ENCODE measurements around the gene EXOSC10. TPM values are rescaled to one million over a fixed set of nuclear protein-coding genes. Genes with fewer than 3 reads are reported as not detected.

The EXOSC10 gene
- total RNA-seq: 36.1 and 62.9 TPM in 2 replicates

GRCh38 chr1:11099310-11100148, at the start of gene EXOSC10:
EXOSC10 (minus strand) TSS chr1:11099869; CDS start chr1:11099831, 38 bp downstream.

GRCh38 chr1:11059968-11060830, 39.5 kb downstream of the EXOSC10 start, which contains the start of gene SRM:
SRM (minus strand) TSS chr1:11060018; CDS start chr1:11059943, 75 bp downstream.

GRCh38 chr1:11046625-11047365, 52.9 kb downstream of the EXOSC10 start, which contains the start of gene MASP2:
MASP2 (minus strand) TSS chr1:11047239; CDS start chr1:11047207, 32 bp downstream.

Other genes with a start within 250 kb of the EXOSC10 start
- 89.7 and 126 TPM in 2 replicates for gene TARDBP, start 87.2 kb downstream of the EXOSC10 start, total RNA-seq
- gene MASP2, start 52.6 kb downstream of the EXOSC10 start, total RNA-seq: not detected in 2 replicates
- gene SRM, start 39.9 kb downstream of the EXOSC10 start, total RNA-seq: 19.7 and 21.5 TPM in 2 replicates
- gene ANGPTL7, start 89.5 kb upstream of the EXOSC10 start, total RNA-seq: 0.33 and 1.5 TPM in 2 replicates
- 37.5 and 49.4 TPM in 2 replicates for gene MTOR, start 162.7 kb upstream of the EXOSC10 start, total RNA-seq
- gene UBIAD1, start 173.3 kb upstream of the EXOSC10 start, total RNA-seq: 7.4 and 9.5 TPM in 2 replicates